Ascending aorta (tissue), 2 donors: ENCODE data around the gene ZNF579. TPM values are rescaled to one million over a fixed set of nuclear protein-coding genes. Genes with fewer than 3 reads are reported as not detected.
A peak's percentile ranks its signal among the peaks of the same experiment; 100 is the strongest.

Source experiments
- DNase-seq, 2 donors: peaks; one replicate each; pipeline ENCODE4 v3.0.0-alpha.2; 2019; ENCODE audit warnings: low spot score in 2 of 2
- H3K27ac ChIP-seq, 2 donors: fragments of 200-600 bp; sonication (generic); one replicate each; pipeline ENCODE4 v1.5.1; 2016 to 2017; ENCODE audit warnings: mild to moderate bottlenecking in 1 of 2
- H3K27me3 ChIP-seq: fragments of 200-600 bp; sonication (generic); one replicate; pipeline ENCODE4 v1.5.1; 2017
- H3K36me3 ChIP-seq, 2 donors: fragments of 200-600 bp; sonication (generic); one replicate each; pipeline ENCODE4 v1.5.1; 2016
- H3K4me1 ChIP-seq, 2 donors: fragments of 200-600 bp; sonication (generic); one replicate each; pipeline ENCODE4 v1.5.1; 2016 to 2017; ENCODE audit warnings: mild to moderate bottlenecking in 1 of 2
- H3K4me3 ChIP-seq, 2 donors: fragments of 200-600 bp; sonication (generic); one replicate each; pipeline ENCODE4 v1.5.1; 2016 to 2017; ENCODE audit warnings: mild to moderate bottlenecking in 1 of 2
- H3K9me3 ChIP-seq, 2 donors: fragments of 200-600 bp; sonication (generic); one replicate each; pipeline ENCODE4 v1.5.1; 2016
- intact Hi-C: fragments of 100-400 bp; cut with DNase I; formaldehyde crosslinking; loops from one replicate; pipeline ENCODE4 v1.15.1; 2023
- total RNA-seq: library from RNA; depleted of rRNA; stranded (reverse); fragments of >200 nt; gene quantifications from one replicate; pipeline ENCODE4 v1.1.0, GENCODE V29; 2016
- TF ChIP-seq, protein P1 (sequence below), 3 experiments: fragments of 200-600 bp in 2 of 3; fragments of 450-650 bp in 1 of 3; sonication (generic) in 2 of 3; IDR thresholded peaks; one replicate each; pipeline ENCODE4 v1.5.1; 2016 to 2019; ENCODE audit warnings: antibody characterized with exemption in 3 of 3, mild to moderate bottlenecking in 1 of 3, moderate library complexity in 1 of 3

The ZNF579 gene
- total RNA-seq, 1 donor from 2014 or later, result 14.2 TPM

DNA sequence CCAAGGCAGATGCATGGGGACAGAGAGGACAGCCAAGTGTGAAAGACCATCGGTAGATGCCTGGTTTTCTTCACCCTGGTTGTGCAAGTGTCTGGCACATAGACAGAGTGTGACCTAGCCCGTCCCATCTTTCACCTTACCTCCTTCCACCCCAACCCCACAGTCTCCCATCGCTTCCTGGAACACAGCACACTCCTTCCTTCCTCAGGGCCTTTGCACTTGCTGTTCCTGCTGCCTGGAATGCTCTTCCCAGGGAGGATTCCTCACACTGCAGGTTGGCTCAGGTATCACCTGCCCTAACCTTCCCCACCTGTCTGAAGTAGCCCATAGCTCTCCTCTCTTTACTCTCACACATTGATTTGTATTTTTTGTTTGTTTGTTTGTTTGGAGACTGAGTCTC, 15.7 kb upstream of the ZNF579 start:
- H3K9me3 ChIP-seq, result no peaks in the 10 kb centered on the region
- DNase-seq, result no peak
- H3K36me3 ChIP-seq, result peaks cover 12 to 30% of the 10 kb centered on the region in 2 donors
- no peaks in the 10 kb centered on the region for H3K4me1 ChIP-seq
- TF ChIP-seq, protein P1, sequence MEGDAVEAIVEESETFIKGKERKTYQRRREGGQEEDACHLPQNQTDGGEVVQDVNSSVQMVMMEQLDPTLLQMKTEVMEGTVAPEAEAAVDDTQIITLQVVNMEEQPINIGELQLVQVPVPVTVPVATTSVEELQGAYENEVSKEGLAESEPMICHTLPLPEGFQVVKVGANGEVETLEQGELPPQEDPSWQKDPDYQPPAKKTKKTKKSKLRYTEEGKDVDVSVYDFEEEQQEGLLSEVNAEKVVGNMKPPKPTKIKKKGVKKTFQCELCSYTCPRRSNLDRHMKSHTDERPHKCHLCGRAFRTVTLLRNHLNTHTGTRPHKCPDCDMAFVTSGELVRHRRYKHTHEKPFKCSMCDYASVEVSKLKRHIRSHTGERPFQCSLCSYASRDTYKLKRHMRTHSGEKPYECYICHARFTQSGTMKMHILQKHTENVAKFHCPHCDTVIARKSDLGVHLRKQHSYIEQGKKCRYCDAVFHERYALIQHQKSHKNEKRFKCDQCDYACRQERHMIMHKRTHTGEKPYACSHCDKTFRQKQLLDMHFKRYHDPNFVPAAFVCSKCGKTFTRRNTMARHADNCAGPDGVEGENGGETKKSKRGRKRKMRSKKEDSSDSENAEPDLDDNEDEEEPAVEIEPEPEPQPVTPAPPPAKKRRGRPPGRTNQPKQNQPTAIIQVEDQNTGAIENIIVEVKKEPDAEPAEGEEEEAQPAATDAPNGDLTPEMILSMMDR (IDR thresholded peaks at IDR 0.05), result no peak
- H3K27me3 ChIP-seq, result no peaks in the 10 kb centered on the region
- intact Hi-C loops, result no loop called here
- no peak overlapping the region for H3K27ac ChIP-seq
- no peak overlapping the region for H3K4me3 ChIP-seq

DNA sequence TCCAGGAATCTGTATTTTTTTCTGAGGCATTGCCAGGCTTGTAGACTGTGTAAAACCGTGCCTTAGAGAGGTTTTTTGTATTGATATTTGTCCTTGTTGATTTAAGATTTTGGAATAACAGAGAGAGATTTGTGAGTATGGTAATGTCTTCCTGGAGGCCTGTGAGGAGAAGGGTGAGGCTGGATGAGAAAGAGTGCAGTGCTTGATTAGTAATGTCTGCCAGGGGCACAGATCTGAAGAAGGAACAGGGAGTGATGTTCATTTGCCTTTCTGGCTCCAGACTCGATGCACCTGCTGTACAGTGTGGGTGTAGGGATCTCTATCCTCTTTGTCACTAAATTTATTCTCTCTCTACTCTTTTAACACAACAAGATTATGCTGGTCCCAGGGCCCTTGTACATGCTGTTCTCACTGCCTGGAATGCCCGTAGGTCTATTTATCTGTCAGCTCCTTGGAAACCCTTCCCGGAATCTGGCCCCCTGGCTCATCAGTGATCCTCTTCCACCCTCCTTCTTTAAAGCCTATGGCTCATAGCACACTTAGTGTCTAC, 14.4 kb upstream of the ZNF579 start:
- no peaks in the 10 kb centered on the region for H3K9me3 ChIP-seq
- intact Hi-C loops, result no loop called here
- no peak for DNase-seq
- H3K4me1 ChIP-seq, result no peaks in the 10 kb centered on the region
- TF ChIP-seq, protein P1 (IDR thresholded peaks at IDR 0.05), result no peak
- peaks cover 12 to 30% of the 10 kb centered on the region in 2 donors for H3K36me3 ChIP-seq
- no peak overlapping the region for H3K27ac ChIP-seq
- no peaks in the 10 kb centered on the region for H3K27me3 ChIP-seq
- H3K4me3 ChIP-seq, result no peak overlapping the region

- no peaks in the 10 kb centered on the region for H3K9me3 ChIP-seq
- peaks cover 12 to 30% of the 10 kb centered on the region in 2 donors for H3K36me3 ChIP-seq
- TF ChIP-seq, protein P1 (IDR thresholded peaks at IDR 0.05), result no peak
- H3K27me3 ChIP-seq, result no peaks in the 10 kb centered on the region
- DNase-seq, result no peak
- intact Hi-C loops, result no loop called here
- H3K4me3 ChIP-seq, result no peak overlapping the region
- no peak overlapping the region for H3K27ac ChIP-seq
- H3K4me1 ChIP-seq, result no peaks in the 10 kb centered on the region
Observed at GRCh38 chr19:55593096-55593772, 12.6 kb upstream of the ZNF579 start.

GRCh38 chr19:55592391-55593090, 11.9 kb upstream of the ZNF579 start:
- no peak overlapping the region for H3K4me3 ChIP-seq
- H3K36me3 ChIP-seq, result peaks cover 12 to 30% of the 10 kb centered on the region in 2 donors
- H3K9me3 ChIP-seq, result no peaks in the 10 kb centered on the region
- H3K27me3 ChIP-seq, result no peaks in the 10 kb centered on the region
- TF ChIP-seq, protein P1 (IDR thresholded peaks at IDR 0.05), result no peak
- no peaks in the 10 kb centered on the region for H3K4me1 ChIP-seq
- peak in 1 of 2 donors; percentile 61 for DNase-seq
- H3K27ac ChIP-seq, result no peak overlapping the region
- intact Hi-C loops, result no loop called here

- Histone ChIP-seq H3K9me3 (no peaks in the 10 kb centered on the region), H3K27ac (no peak overlapping the region), H3K4me1 (peaks cover 6 to 8% of the 10 kb centered on the region in 2 donors), H3K36me3 (peaks cover 9 to 23% of the 10 kb centered on the region in 2 donors), H3K27me3 (no peaks in the 10 kb centered on the region), H3K4me3 (no peak overlapping the region)
- DNase-seq, result no peak
- TF ChIP-seq, protein P1 (IDR thresholded peaks at IDR 0.05), result no peak
- intact Hi-C loops, result no loop called here
Observed at GRCh38 chr19:55591555-55591954, 10.9 kb upstream of the ZNF579 start.
